ENCODE results near the gene BAIAP3. TPM values are rescaled to one million over a fixed set of nuclear protein-coding genes. Genes with fewer than 3 reads are reported as not detected.

Gene BAIAP3
- total RNA-seq, 4 donors from 2014 or later = 17.9 to 160 (median 29.0) TPM

GRCh38 chr16:1324286-1324826, 9.1 kb upstream of the BAIAP3 start:
- H3K27ac ChIP-seq = no peak overlapping the region
- H3K36me3 ChIP-seq = peaks cover 0 to 58% (median 0%) of the 10 kb centered on the region in 3 donors
- H3K9me3 ChIP-seq = no peaks in the 10 kb centered on the region
- no peaks in the 10 kb centered on the region for H3K27me3 ChIP-seq
- no peak overlapping the region for H3K4me3 ChIP-seq
- no peak for DNase-seq
- TF ChIP-seq CTCF (IDR thresholded peaks at IDR 0.05) (no peak), POLR2A (IDR thresholded peaks at IDR 0.05) (no peak)
- H3K4me1 ChIP-seq = no peaks in the 10 kb centered on the region

GRCh38 chr16:1325261-1325660, 8.2 kb upstream of the BAIAP3 start:
- peak overlapping the region in 1 of 4 donors; percentile 71 for H3K27ac ChIP-seq
- peaks cover 0 to 1% (median 0%) of the 10 kb centered on the region in 4 donors for H3K9me3 ChIP-seq
- peaks cover 0 to 49% (median 0%) of the 10 kb centered on the region in 3 donors for H3K36me3 ChIP-seq
- H3K27me3 ChIP-seq = no peaks in the 10 kb centered on the region
- TF ChIP-seq POLR2A (IDR thresholded peaks at IDR 0.05) (no peak), CTCF (IDR thresholded peaks at IDR 0.05) (no peak)
- H3K4me1 ChIP-seq = no peaks in the 10 kb centered on the region
- no peak overlapping the region for H3K4me3 ChIP-seq
- no peak for DNase-seq

- peaks cover 0 to 6% (median 0%) of the 10 kb centered on the region in 4 donors for H3K9me3 ChIP-seq
- no peak overlapping the region for H3K4me3 ChIP-seq
- H3K4me1 ChIP-seq = peaks cover 0 to 1% (median 0%) of the 10 kb centered on the region in 4 donors
- no peak for DNase-seq
- no peaks in the 10 kb centered on the region for H3K27me3 ChIP-seq
- H3K27ac ChIP-seq = peak overlapping the region in 2 of 4 donors; percentile 71 to 73
- peaks cover 0 to 44% (median 0%) of the 10 kb centered on the region in 3 donors for H3K36me3 ChIP-seq
- TF ChIP-seq CTCF (IDR thresholded peaks at IDR 0.05) = no peak
These were observed 7.6 kb upstream of the BAIAP3 start for GRCh38 chr16:1325673-1326371.

- peaks cover 0 to 6% (median 0%) of the 10 kb centered on the region in 4 donors for H3K9me3 ChIP-seq
These were observed 7.1 kb upstream of the BAIAP3 start for GRCh38 chr16:1326391-1326790.

More at GRCh38 chr16:1326391-1326790, 7.1 kb upstream of the BAIAP3 start:
- Histone ChIP-seq H3K27me3 (no peaks in the 10 kb centered on the region), H3K4me3 (no peak overlapping the region), H3K4me1 (peaks cover 0 to 7% (median 5%) of the 10 kb centered on the region in 4 donors), H3K27ac (peak overlapping the region in 3 of 4 donors; percentile 16 to 73 (median 71)), H3K36me3 (peaks cover 0 to 38% (median 0%) of the 10 kb centered on the region in 3 donors)
- TF ChIP-seq CTCF (IDR thresholded peaks at IDR 0.05) (no peak), POLR2A (IDR thresholded peaks at IDR 0.05) (no peak)
- DNase-seq = peak in 1 of 3 donors; percentile 56

All from Peyer's patch (tissue), 4 donors.